Left ventricle myocardium inferior (tissue), 1 donor: ENCODE results near the gene EPHA2. TPM values are rescaled to one million over a fixed set of nuclear protein-coding genes. Genes with fewer than 3 reads are reported as not detected.
A peak's percentile ranks its signal among the peaks of the same experiment; 100 is the strongest.
"Not testable (repeated sequence)": the region's sequence is repeated elsewhere in the genome, so short reads cannot be mapped to it uniquely, and the experiment has no call there.

ENCODE experiments used
- DNase-seq: peaks from one replicate; pipeline ENCODE4 v3.0.0-alpha.2; 2020
- H3K27ac ChIP-seq: fragments of 200-600 bp; replicated peaks from 2 replicates; pipeline ENCODE4 v1.8.0; 2021
- H3K27me3 ChIP-seq: fragments of 200-600 bp; 2 replicates; pipeline ENCODE4 v1.8.0; 2021; ENCODE audit warnings: low read depth
- H3K36me3 ChIP-seq: fragments of 200-600 bp; 2 replicates; pipeline ENCODE4 v1.8.0; 2021
- H3K4me1 ChIP-seq: fragments of 200-600 bp; 2 replicates; pipeline ENCODE4 v1.8.0; 2021
- H3K4me3 ChIP-seq: fragments of 200-600 bp; 2 replicates; pipeline ENCODE4 v1.8.0; 2021; ENCODE audit warnings: mild to moderate bottlenecking, moderate library complexity
- H3K9me3 ChIP-seq: fragments of 200-600 bp; replicated peaks from 2 replicates; pipeline ENCODE4 v1.8.0; 2021
- CTCF ChIP-seq: fragments of 200-600 bp; IDR thresholded peaks from 2 replicates; pipeline ENCODE4 v1.8.0; 2021; ENCODE audit warnings: antibody characterized with exemption, mild to moderate bottlenecking, borderline replicate concordance
- intact Hi-C: fragments of 100-400 bp; cut with micrococcal nuclease; formaldehyde crosslinking; loops from one replicate; pipeline ENCODE4 v1.11.0; 2022
- total RNA-seq: library from RNA; stranded (reverse); fragmentation: NEBNext Ultra II Directional; extraction: Animal tissue kit (Norgen Biotek cat#: 25700); gene quantifications from one replicate; pipeline ENCODE4 v1.2.1, GENCODE V29; 2021
- donor health status: DM: no; HTN: yes; CAD: no; lungs with severe emphysema.

The EPHA2 gene
- total RNA-seq, 1 donor from 2014 or later: 9.6 TPM

- Histone ChIP-seq H3K27me3 (no peaks in the 10 kb centered on the region), H3K4me1 (peaks cover 31% of the 10 kb centered on the region), H3K27ac (no peak overlapping the region), H3K4me3 (peak overlapping the region; percentile 67), H3K36me3 (no peaks in the 10 kb centered on the region), H3K9me3 (no peaks in the 10 kb centered on the region)
- intact Hi-C loops: no loop called here
- DNase-seq: no peak
- TF ChIP-seq CTCF: no peak
Measured at GRCh38 chr1:16167331-16168143, 11.7 kb upstream of the EPHA2 start.

GRCh38 chr1:16166117-16166516 is 10.2 kb upstream of the EPHA2 start:
- TF ChIP-seq CTCF: no peak
- DNase-seq: no peak
- Histone ChIP-seq H3K27me3 (no peaks in the 10 kb centered on the region), H3K4me3 (no peak overlapping the region), H3K36me3 (no peaks in the 10 kb centered on the region), H3K4me1 (peaks cover 31% of the 10 kb centered on the region), H3K9me3 (no peaks in the 10 kb centered on the region), H3K27ac (no peak overlapping the region)
- intact Hi-C loops: no loop called here

DNA sequence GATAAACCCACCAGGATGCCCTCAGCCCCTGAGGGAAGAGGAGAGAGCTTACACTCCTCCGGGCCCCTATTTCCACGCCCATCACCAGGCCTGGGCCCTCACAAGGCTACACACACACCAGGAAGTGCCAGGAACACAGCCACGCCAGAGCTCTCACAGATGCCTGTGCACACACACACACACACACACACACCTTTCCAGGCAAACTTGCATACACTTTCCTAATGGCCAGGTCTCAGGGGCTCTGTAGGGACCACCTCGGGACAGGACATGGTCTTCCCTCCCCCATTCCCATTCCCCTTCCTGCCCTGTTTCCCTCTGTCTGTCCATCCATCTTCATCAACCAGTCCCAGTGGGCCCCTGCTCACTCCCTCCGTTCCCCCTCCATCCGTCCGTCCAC is 9.7 kb upstream of the EPHA2 start:
- intact Hi-C loops: no loop called here
- H3K4me1 ChIP-seq: peaks cover 31% of the 10 kb centered on the region
- H3K9me3 ChIP-seq: no peaks in the 10 kb centered on the region
- H3K27ac ChIP-seq: no peak overlapping the region
- no peak overlapping the region for H3K4me3 ChIP-seq
- H3K36me3 ChIP-seq: no peaks in the 10 kb centered on the region
- DNase-seq: no peak
- H3K27me3 ChIP-seq: no peaks in the 10 kb centered on the region
- TF ChIP-seq CTCF: no peak

DNA sequence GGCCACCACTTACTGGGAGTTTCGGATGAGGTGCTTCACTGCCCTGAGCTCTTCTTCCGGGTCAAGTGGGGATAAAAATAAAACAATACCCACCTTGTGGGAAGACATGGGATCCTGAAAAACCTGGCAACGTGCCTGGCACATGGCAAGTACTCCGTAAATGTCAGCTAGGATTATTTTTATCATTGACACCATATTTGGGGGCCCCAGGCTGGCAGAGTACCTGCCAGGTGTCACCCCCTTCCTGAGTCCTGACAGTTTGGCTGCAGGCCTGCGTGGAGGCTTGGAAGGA is 9.2 kb upstream of the EPHA2 start:
- no peak for TF ChIP-seq CTCF
- no peak for DNase-seq
- H3K27me3 ChIP-seq: no peaks in the 10 kb centered on the region
- H3K4me1 ChIP-seq: peaks cover 31% of the 10 kb centered on the region
- H3K9me3 ChIP-seq: no peaks in the 10 kb centered on the region
- intact Hi-C loops: no loop called here
- peak overlapping the region; percentile 18 for H3K27ac ChIP-seq
- no peak overlapping the region for H3K4me3 ChIP-seq
- no peaks in the 10 kb centered on the region for H3K36me3 ChIP-seq

- intact Hi-C loops: no loop called here
- Histone ChIP-seq H3K4me3 (no peak overlapping the region), H3K9me3 (no peaks in the 10 kb centered on the region), H3K36me3 (no peaks in the 10 kb centered on the region), H3K4me1 (peaks cover 31% of the 10 kb centered on the region), H3K27ac (peak overlapping the region; percentile 18), H3K27me3 (no peaks in the 10 kb centered on the region)
- no peak for TF ChIP-seq CTCF
- no peak for DNase-seq
Measured at GRCh38 chr1:16164213-16165072, 8.6 kb upstream of the EPHA2 start.

- DNase-seq, H3K27ac ChIP-seq, H3K9me3 ChIP-seq, H3K4me3 ChIP-seq, intact Hi-C loops, H3K27me3 ChIP-seq, H3K36me3 ChIP-seq: not testable (repeated sequence)
- peaks cover 31% of the 10 kb centered on the region for H3K4me1 ChIP-seq
Measured at GRCh38 chr1:16163608-16164212, 7.8 kb upstream of the EPHA2 start.
